Neuronal stem cell (in vitro differentiated cells): Measurements from ENCODE around the gene APIP.

Experiments used
- DNase-seq: peaks from one replicate; pipeline ENCODE4 v3.0.0-alpha.2; 2013; ENCODE audit warnings: low spot score
- H2AFZ ChIP-seq: one replicate; pipeline ENCODE4 v1.6.1; 2013; ENCODE audit warnings: mild to moderate bottlenecking, low read length, inconsistent platforms
- H2AK5ac ChIP-seq: 2 replicates; pipeline ENCODE4 v1.6.1; 2013; ENCODE audit warnings: low read depth, mild to moderate bottlenecking, inconsistent platforms, low read length, moderate library complexity, mixed read lengths
- H2BK120ac ChIP-seq: 2 replicates; pipeline ENCODE4 v1.6.1; 2013; ENCODE audit warnings: low read depth, mild to moderate bottlenecking, inconsistent platforms, low read length, moderate library complexity, mixed read lengths
- H2BK12ac ChIP-seq: one replicate; pipeline ENCODE4 v1.6.1; 2013; ENCODE audit warnings: low read length, inconsistent platforms
- H2BK15ac ChIP-seq: 2 replicates; pipeline ENCODE4 v1.6.1; 2013; ENCODE audit warnings: mild to moderate bottlenecking, low read length, inconsistent platforms, mixed read lengths
- H2BK5ac ChIP-seq: one replicate; pipeline ENCODE4 v1.6.1; 2013; ENCODE audit warnings: inconsistent platforms, mild to moderate bottlenecking, low read length, moderate library complexity
- H3K14ac ChIP-seq: one replicate; pipeline ENCODE4 v1.6.1; 2013; ENCODE audit warnings: low read length, inconsistent platforms
- H3K18ac ChIP-seq: 2 replicates; pipeline ENCODE4 v1.6.1; 2013; ENCODE audit warnings: low read length, inconsistent platforms
- H3K23ac ChIP-seq: 2 replicates; pipeline ENCODE4 v1.6.1; 2013; ENCODE audit warnings: low read depth, mild to moderate bottlenecking, mixed read lengths, low read length, inconsistent platforms; ENCODE audit not compliant: poor library complexity
- H3K27ac ChIP-seq: replicated peaks from 3 replicates; pipeline ENCODE4 v1.5.1; 2013; ENCODE audit warnings: low read length, inconsistent platforms
- H3K27me3 ChIP-seq, 3 experiments: 2 replicates each; pipeline ENCODE4 v1.6.1; 2013; ENCODE audit warnings: low read length in 3 of 3, mild to moderate bottlenecking in 2 of 3, inconsistent platforms in 1 of 3, low read depth in 1 of 3, mixed read lengths in 1 of 3, moderate library complexity in 1 of 3; ENCODE audit not compliant: control insufficient read depth in 3 of 3, insufficient read depth in 3 of 3
- H3K36me3 ChIP-seq, 2 donors: replicated peaks in 1 of 2; 2 replicates each; pipeline ENCODE4 v1.6.1; 2013; ENCODE audit warnings: low read length in 2 of 2; ENCODE audit not compliant: control insufficient read depth in 2 of 2, insufficient read depth in 2 of 2
- H3K4ac ChIP-seq: 2 replicates; pipeline ENCODE4 v1.6.1; 2013; ENCODE audit warnings: inconsistent platforms, mild to moderate bottlenecking, low read length, moderate library complexity
- H3K4me1 ChIP-seq, 2 donors: 1 replicate in 1 of 2; 2 replicates in 1 of 2; pipeline ENCODE4 v1.6.1; 2013; ENCODE audit warnings: low read length in 2 of 2, low read depth in 1 of 2; ENCODE audit not compliant: control insufficient read depth in 2 of 2, insufficient read depth in 1 of 2
- H3K4me2 ChIP-seq: one replicate; pipeline ENCODE4 v1.6.1; 2013; ENCODE audit warnings: mild to moderate bottlenecking, low read length, inconsistent platforms; ENCODE audit not compliant: insufficient read depth, poor library complexity, severe bottlenecking
- H3K4me3 ChIP-seq, 2 donors: 2 replicates each; pipeline ENCODE4 v1.5.1; 2013; ENCODE audit warnings: low read length in 2 of 2, mild to moderate bottlenecking in 2 of 2, inconsistent platforms in 1 of 2, moderate library complexity in 1 of 2
- H3K79me1 ChIP-seq: one replicate; pipeline ENCODE4 v1.6.1; 2013; ENCODE audit warnings: low read depth, mild to moderate bottlenecking, inconsistent platforms, low read length, moderate library complexity
- H3K9ac ChIP-seq: one replicate; pipeline ENCODE4 v1.6.1; 2013; ENCODE audit warnings: mild to moderate bottlenecking, low read depth, low read length, inconsistent platforms; ENCODE audit not compliant: poor library complexity
- H3K9me3 ChIP-seq, 2 donors: replicated peaks in 1 of 2; 2 replicates each; pipeline versions ENCODE3 to v1.6.1; 2013; ENCODE audit warnings: low read length in 2 of 2, mild to moderate bottlenecking in 2 of 2, inconsistent platforms in 1 of 2, low read depth in 1 of 2, mixed read lengths in 1 of 2, moderate library complexity in 1 of 2; ENCODE audit not compliant: control insufficient read depth in 2 of 2, insufficient read depth in 1 of 2
- H4K8ac ChIP-seq: one replicate; pipeline ENCODE4 v1.6.1; 2013; ENCODE audit warnings: low read depth, mild to moderate bottlenecking, inconsistent platforms, low read length, moderate library complexity
- H4K91ac ChIP-seq: one replicate; pipeline ENCODE4 v1.6.1; 2013; ENCODE audit warnings: low read length, low read depth, mild to moderate bottlenecking, inconsistent platforms; ENCODE audit not compliant: poor library complexity
- WGBS, 2 donors: extraction: QIAGEN DNeasy Blood & Tissue Kit; methylation state at CpG; one replicate each; pipeline ENCODE4 v1.1.7; 2013; ENCODE audit warnings: missing lambda C conversion rate in 2 of 2, mixed read lengths in 1 of 2; ENCODE audit not compliant: insufficient read length in 2 of 2, insufficient replicate concordance in 1 of 2; ENCODE audit errors: extremely low coverage in 2 of 2; 5-methylcytosine and 5-hydroxymethylcytosine counted together

The APIP gene

GRCh38 chr11:34877375-34877975, 38.7 kb downstream of the APIP start:
- no CpG with 5 or more reads among the region's 3 CpGs for WGBS, 2 donors
- H2BK5ac ChIP-seq, result no peak overlapping the region

GRCh38 chr11:34874202-34874601, 42.0 kb downstream of the APIP start:
- H3K27ac ChIP-seq, result no peak overlapping the region
- no peak overlapping the region for H2AK5ac ChIP-seq
- no CpG with 5 or more reads among the region's 4 CpGs for WGBS, 2 donors

More at GRCh38 chr11:34877375-34877975, 38.7 kb downstream of the APIP start:
- H3K23ac ChIP-seq, result no peak overlapping the region
- DNase-seq, result no peak
- no peak overlapping the region for H4K91ac ChIP-seq
- H3K36me3 ChIP-seq, result peaks cover 3 to 50% of the 10 kb centered on the region in 2 donors
- no peak overlapping the region for H4K8ac ChIP-seq
- no peak overlapping the region for H3K4me2 ChIP-seq
- H3K9ac ChIP-seq, result no peak overlapping the region
- H3K4ac ChIP-seq, result no peak overlapping the region
- no peak overlapping the region for H3K18ac ChIP-seq
- H3K14ac ChIP-seq, result no peak overlapping the region
- H3K27ac ChIP-seq, result no peak overlapping the region
- no peaks in the 10 kb centered on the region for H3K4me1 ChIP-seq
- H3K27me3 ChIP-seq, result no peaks in the 10 kb centered on the region
- no peak overlapping the region for H2BK15ac ChIP-seq
- no peak overlapping the region for H2AK5ac ChIP-seq
- no peak overlapping the region for H2BK12ac ChIP-seq
- H2BK120ac ChIP-seq, result no peak overlapping the region
- no peak overlapping the region for H2AFZ ChIP-seq
- H3K9me3 ChIP-seq, result peaks cover 4 to 15% of the 10 kb centered on the region in 2 donors
- no peaks in the 10 kb centered on the region for H3K79me1 ChIP-seq
- no peak overlapping the region for H3K4me3 ChIP-seq

GRCh38 chr11:34870548-34871196, 45.5 kb downstream of the APIP start:
- Histone ChIP-seq H2AK5ac (no peak overlapping the region), H3K9ac (no peak overlapping the region), H3K18ac (no peak overlapping the region), H3K4me2 (no peak overlapping the region), H3K14ac (no peak overlapping the region), H3K36me3 (peaks cover 3 to 13% of the 10 kb centered on the region in 2 donors), H4K8ac (no peak overlapping the region), H2BK120ac (no peak overlapping the region), H2BK15ac (no peak overlapping the region), H3K79me1 (peaks cover 2% of the 10 kb centered on the region), H3K23ac (no peak overlapping the region), H3K4me3 (no peak overlapping the region), H3K4me1 (no peaks in the 10 kb centered on the region), H2BK12ac (no peak overlapping the region), H3K27me3 (no peaks in the 10 kb centered on the region), H2BK5ac (no peak overlapping the region), H3K4ac (no peak overlapping the region), H4K91ac (no peak overlapping the region), H3K9me3 (peaks cover 4 to 11% of the 10 kb centered on the region in 2 donors), H3K27ac (no peak overlapping the region), H2AFZ (no peak overlapping the region)
- no peak for DNase-seq
- WGBS, 2 donors, result no CpG with 5 or more reads among the region's 5 CpGs

More at GRCh38 chr11:34874202-34874601, 42.0 kb downstream of the APIP start:
- Histone ChIP-seq H2BK120ac (no peak overlapping the region), H4K8ac (no peak overlapping the region), H3K23ac (no peak overlapping the region), H3K4me2 (no peak overlapping the region), H3K9ac (no peak overlapping the region), H3K9me3 (peaks cover 4 to 11% of the 10 kb centered on the region in 2 donors), H3K79me1 (peaks cover 2% of the 10 kb centered on the region), H2BK5ac (no peak overlapping the region), H3K4me1 (no peaks in the 10 kb centered on the region), H3K18ac (no peak overlapping the region), H4K91ac (no peak overlapping the region), H3K36me3 (peaks cover 3 to 28% of the 10 kb centered on the region in 2 donors), H2BK12ac (no peak overlapping the region), H3K14ac (no peak overlapping the region), H3K27me3 (no peaks in the 10 kb centered on the region), H3K4ac (no peak overlapping the region), H3K4me3 (no peak overlapping the region), H2AFZ (no peak overlapping the region), H2BK15ac (no peak overlapping the region)
- DNase-seq, result no peak

GRCh38 chr11:34869425-34869824, 46.8 kb downstream of the APIP start:
- Histone ChIP-seq H3K9me3 (peaks cover under 1 to 2% of the 10 kb centered on the region in 2 donors), H2BK12ac (no peak overlapping the region), H2AFZ (no peak overlapping the region), H2BK120ac (no peak overlapping the region), H3K4me2 (no peak overlapping the region), H4K8ac (no peak overlapping the region), H3K9ac (no peak overlapping the region), H3K27me3 (no peaks in the 10 kb centered on the region), H2BK15ac (no peak overlapping the region), H3K4me1 (no peaks in the 10 kb centered on the region), H4K91ac (no peak overlapping the region), H3K18ac (no peak overlapping the region), H3K27ac (no peak overlapping the region), H3K79me1 (peaks cover 2% of the 10 kb centered on the region), H3K14ac (no peak overlapping the region), H3K4me3 (no peak overlapping the region), H3K36me3 (peaks cover 3 to 5% of the 10 kb centered on the region in 2 donors), H2BK5ac (no peak overlapping the region), H2AK5ac (no peak overlapping the region), H3K4ac (no peak overlapping the region), H3K23ac (no peak overlapping the region)
- DNase-seq, result no peak
- no CpG with 5 or more reads among the region's 3 CpGs for WGBS, 2 donors
